ENCODE measurements around the gene RABGGTB. TPM values are rescaled to one million over a fixed set of nuclear protein-coding genes. Genes with fewer than 3 reads are reported as not detected.
"Not testable (repeated sequence)": the region's sequence is repeated elsewhere in the genome, so short reads cannot be mapped to it uniquely, and the experiment has no call there.

Gene RABGGTB
- total RNA-seq, 1 experiment from 2014 or later = 77.9 TPM

DNA sequence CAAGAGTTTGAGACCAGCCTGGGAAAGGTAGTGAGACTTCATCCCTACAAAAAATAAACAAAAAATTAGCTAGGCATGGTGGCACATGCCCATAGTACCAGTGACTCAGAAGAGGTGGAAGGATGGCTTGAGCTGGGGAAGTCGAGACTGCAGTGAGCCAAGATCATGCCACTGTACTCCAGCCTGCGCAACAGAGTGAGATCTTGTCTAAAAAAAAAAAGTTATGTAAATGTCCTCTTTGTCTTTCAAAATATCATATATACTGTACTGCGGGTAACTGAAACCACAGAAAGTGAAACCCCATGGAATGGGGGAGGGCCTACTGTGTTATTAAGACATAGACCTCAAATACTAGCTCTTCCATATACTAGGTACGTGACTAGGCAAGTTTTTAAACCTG, 40.8 kb upstream of the RABGGTB start:
- no peaks in the 10 kb centered on the region for H3K9me3 ChIP-seq (ENCODE audit: control insufficient read depth, insufficient read depth, low read depth, low read length)
- H3K27me3 ChIP-seq (ENCODE audit: control insufficient read depth, insufficient read depth, low read length) = no peaks in the 10 kb centered on the region
- CTCF ChIA-PET = no interaction called here
- ATAC-seq (no peak), DNase-seq (ENCODE audit: low read depth, low spot score) (no peak)
- no TSS peak for BruUV-seq (replicated peaks)
- intact Hi-C loops (cut with micrococcal nuclease; ENCODE audit: unreplicated experiment) (no loop called here), in situ Hi-C loops (cut with HindIII; ENCODE audit: low pct_unique_long_range_greater_than_20kb, low sequenced_read_pairs) (no loop called here)
- peaks cover 13% of the 10 kb centered on the region for H3K36me3 ChIP-seq (ENCODE audit: control insufficient read depth, insufficient read depth, low read length)
- H3K27ac ChIP-seq (ENCODE audit: low read length) = no peak overlapping the region
- no peak overlapping the region for H3K4me3 ChIP-seq (ENCODE audit: low read depth in 2 of 2, low read length in 2 of 2)
- TF ChIP-seq, protein P1, sequence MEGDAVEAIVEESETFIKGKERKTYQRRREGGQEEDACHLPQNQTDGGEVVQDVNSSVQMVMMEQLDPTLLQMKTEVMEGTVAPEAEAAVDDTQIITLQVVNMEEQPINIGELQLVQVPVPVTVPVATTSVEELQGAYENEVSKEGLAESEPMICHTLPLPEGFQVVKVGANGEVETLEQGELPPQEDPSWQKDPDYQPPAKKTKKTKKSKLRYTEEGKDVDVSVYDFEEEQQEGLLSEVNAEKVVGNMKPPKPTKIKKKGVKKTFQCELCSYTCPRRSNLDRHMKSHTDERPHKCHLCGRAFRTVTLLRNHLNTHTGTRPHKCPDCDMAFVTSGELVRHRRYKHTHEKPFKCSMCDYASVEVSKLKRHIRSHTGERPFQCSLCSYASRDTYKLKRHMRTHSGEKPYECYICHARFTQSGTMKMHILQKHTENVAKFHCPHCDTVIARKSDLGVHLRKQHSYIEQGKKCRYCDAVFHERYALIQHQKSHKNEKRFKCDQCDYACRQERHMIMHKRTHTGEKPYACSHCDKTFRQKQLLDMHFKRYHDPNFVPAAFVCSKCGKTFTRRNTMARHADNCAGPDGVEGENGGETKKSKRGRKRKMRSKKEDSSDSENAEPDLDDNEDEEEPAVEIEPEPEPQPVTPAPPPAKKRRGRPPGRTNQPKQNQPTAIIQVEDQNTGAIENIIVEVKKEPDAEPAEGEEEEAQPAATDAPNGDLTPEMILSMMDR (IDR thresholded peaks at IDR 0.05) = no peak
- TF ChIP-seq TCF7L2 (IDR thresholded peaks at IDR 0.05; ENCODE audit: low read depth, low read length) (no peak), SIN3A (IDR thresholded peaks at IDR 0.05; ENCODE audit: borderline replicate concordance, insufficient read depth, low read depth, low read length) (no peak), POLR2AphosphoS5 (IDR thresholded peaks at IDR 0.05; ENCODE audit: low read depth, low read length) (no peak)
- TF ChIP-seq, protein P2, sequence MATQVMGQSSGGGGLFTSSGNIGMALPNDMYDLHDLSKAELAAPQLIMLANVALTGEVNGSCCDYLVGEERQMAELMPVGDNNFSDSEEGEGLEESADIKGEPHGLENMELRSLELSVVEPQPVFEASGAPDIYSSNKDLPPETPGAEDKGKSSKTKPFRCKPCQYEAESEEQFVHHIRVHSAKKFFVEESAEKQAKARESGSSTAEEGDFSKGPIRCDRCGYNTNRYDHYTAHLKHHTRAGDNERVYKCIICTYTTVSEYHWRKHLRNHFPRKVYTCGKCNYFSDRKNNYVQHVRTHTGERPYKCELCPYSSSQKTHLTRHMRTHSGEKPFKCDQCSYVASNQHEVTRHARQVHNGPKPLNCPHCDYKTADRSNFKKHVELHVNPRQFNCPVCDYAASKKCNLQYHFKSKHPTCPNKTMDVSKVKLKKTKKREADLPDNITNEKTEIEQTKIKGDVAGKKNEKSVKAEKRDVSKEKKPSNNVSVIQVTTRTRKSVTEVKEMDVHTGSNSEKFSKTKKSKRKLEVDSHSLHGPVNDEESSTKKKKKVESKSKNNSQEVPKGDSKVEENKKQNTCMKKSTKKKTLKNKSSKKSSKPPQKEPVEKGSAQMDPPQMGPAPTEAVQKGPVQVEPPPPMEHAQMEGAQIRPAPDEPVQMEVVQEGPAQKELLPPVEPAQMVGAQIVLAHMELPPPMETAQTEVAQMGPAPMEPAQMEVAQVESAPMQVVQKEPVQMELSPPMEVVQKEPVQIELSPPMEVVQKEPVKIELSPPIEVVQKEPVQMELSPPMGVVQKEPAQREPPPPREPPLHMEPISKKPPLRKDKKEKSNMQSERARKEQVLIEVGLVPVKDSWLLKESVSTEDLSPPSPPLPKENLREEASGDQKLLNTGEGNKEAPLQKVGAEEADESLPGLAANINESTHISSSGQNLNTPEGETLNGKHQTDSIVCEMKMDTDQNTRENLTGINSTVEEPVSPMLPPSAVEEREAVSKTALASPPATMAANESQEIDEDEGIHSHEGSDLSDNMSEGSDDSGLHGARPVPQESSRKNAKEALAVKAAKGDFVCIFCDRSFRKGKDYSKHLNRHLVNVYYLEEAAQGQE (IDR thresholded peaks at IDR 0.05; ENCODE audit: insufficient read depth in 1 of 2, low read depth in 2 of 2, low read length in 1 of 2) = no peak
- POLR2A ChIA-PET = no interaction called here
- no peaks in the 10 kb centered on the region for H3K4me1 ChIP-seq (ENCODE audit: control insufficient read depth, insufficient read depth, low read length)

DNA sequence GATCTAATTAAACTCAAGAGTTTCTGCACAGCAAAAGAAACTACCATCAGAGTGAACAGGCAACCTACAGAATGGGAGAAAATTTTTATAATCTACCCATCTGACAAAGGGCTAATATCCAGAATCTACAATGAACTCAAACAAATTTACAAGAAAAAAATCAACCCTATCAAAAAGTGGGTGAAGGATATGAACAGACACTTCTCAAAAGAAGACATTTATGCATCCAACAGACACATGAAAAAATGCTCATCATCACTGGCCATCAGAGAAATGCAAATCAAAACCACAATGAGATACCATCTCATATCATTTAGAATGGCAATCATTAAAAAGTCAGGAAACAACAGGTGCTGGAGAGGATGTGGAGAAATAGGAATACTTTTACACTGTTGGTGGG, 28.8 kb upstream of the RABGGTB start:
- H3K4me1 ChIP-seq (ENCODE audit: control insufficient read depth, insufficient read depth, low read length); DNase-seq (ENCODE audit: low read depth, low spot score); H3K27ac ChIP-seq (ENCODE audit: low read length); CTCF ChIA-PET; intact Hi-C loops (cut with micrococcal nuclease; ENCODE audit: unreplicated experiment); BruUV-seq (replicated peaks); ATAC-seq; H3K36me3 ChIP-seq (ENCODE audit: control insufficient read depth, insufficient read depth, low read length); H3K27me3 ChIP-seq (ENCODE audit: control insufficient read depth, insufficient read depth, low read length); POLR2A ChIA-PET; H3K4me3 ChIP-seq (ENCODE audit: low read depth in 2 of 2, low read length in 2 of 2); H3K9me3 ChIP-seq (ENCODE audit: control insufficient read depth, insufficient read depth, low read depth, low read length); in situ Hi-C loops (cut with HindIII; ENCODE audit: low pct_unique_long_range_greater_than_20kb, low sequenced_read_pairs): not testable (repeated sequence)

DNA sequence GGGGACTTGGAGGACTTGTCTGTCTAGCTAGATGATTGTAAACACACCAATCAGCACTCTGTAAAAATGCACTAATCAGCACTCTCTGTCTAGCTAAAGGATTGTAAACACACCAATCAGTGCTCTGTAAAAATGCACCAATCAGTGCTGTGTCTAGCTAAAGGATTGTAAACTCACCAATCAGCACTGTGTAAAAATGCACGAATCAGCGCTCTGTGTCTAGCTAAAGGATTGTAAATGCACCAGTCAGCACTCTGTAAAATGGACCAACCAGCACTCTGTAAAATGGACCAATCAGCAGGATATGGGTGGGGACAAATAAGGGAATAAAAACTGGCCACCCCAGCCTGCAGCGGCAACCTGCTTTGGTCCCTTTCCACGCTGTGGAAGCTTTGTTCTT, 27.5 kb upstream of the RABGGTB start:
- POLR2A ChIA-PET; H3K36me3 ChIP-seq (ENCODE audit: control insufficient read depth, insufficient read depth, low read length); H3K27ac ChIP-seq (ENCODE audit: low read length); in situ Hi-C loops (cut with HindIII; ENCODE audit: low pct_unique_long_range_greater_than_20kb, low sequenced_read_pairs); H3K4me1 ChIP-seq (ENCODE audit: control insufficient read depth, insufficient read depth, low read length); H3K9me3 ChIP-seq (ENCODE audit: control insufficient read depth, insufficient read depth, low read depth, low read length); BruUV-seq (replicated peaks); H3K27me3 ChIP-seq (ENCODE audit: control insufficient read depth, insufficient read depth, low read length); DNase-seq (ENCODE audit: low read depth, low spot score); ATAC-seq; intact Hi-C loops (cut with micrococcal nuclease; ENCODE audit: unreplicated experiment); CTCF ChIA-PET; H3K4me3 ChIP-seq (ENCODE audit: low read depth in 2 of 2, low read length in 2 of 2): not testable (repeated sequence)

All from Panc1 (cell line).